ENCODE measurements around the gene PHACTR2.

Gene PHACTR2

DNA sequence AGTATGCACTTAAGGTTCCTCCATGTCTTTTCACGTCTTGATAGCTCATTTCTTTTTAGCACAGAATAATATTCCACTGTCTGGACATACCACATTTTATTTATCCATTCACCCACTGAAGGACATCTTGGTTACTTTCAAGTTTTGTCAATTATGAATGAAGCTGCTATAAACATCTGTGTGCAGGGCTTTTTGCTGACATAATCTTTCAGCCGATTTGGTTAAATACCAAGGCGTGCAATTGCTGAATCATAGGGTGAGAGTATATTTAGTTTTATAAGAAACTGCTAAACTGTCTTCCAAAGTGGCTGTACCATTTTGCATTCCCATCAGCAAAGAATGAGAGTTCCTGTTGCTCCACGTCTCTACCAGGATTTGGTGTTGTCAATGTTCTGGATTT, 44.9 kb upstream of the PHACTR2 start:
- Histone ChIP-seq H3K79me2 (ENCODE audit: low read length) (no peaks in the 10 kb centered on the region), H3K9ac (ENCODE audit: low read length) (no peak overlapping the region), H3K4me3 (ENCODE audit: low read length) (no peak overlapping the region), H3K9me3 (replicated peaks; ENCODE audit: insufficient read depth, low read length) (no peaks in the 10 kb centered on the region), H4K20me1 (ENCODE audit: insufficient read depth, low read length) (no peaks in the 10 kb centered on the region), H3F3A (ENCODE audit: insufficient read depth, low read length) (no peaks in the 10 kb centered on the region), H3K27me3 (replicated peaks; ENCODE audit: insufficient read depth, low read length) (no peaks in the 10 kb centered on the region), H2AFZ (ENCODE audit: low read length) (no peak overlapping the region), H3K36me3 (replicated peaks; ENCODE audit: insufficient read depth, low read length) (no peaks in the 10 kb centered on the region), H3K4me2 (ENCODE audit: low read depth, low read length) (no peak overlapping the region), H3K27ac (ENCODE audit: low read length) (no peak overlapping the region), H3K4me1 (ENCODE audit: low read length) (peaks cover 7% of the 10 kb centered on the region; the same call in 1 of the 2 replicates), H3K9me2 (replicated peaks; ENCODE audit: insufficient read depth, low read length) (no peaks in the 10 kb centered on the region)
- TF ChIP-seq, protein P1, sequence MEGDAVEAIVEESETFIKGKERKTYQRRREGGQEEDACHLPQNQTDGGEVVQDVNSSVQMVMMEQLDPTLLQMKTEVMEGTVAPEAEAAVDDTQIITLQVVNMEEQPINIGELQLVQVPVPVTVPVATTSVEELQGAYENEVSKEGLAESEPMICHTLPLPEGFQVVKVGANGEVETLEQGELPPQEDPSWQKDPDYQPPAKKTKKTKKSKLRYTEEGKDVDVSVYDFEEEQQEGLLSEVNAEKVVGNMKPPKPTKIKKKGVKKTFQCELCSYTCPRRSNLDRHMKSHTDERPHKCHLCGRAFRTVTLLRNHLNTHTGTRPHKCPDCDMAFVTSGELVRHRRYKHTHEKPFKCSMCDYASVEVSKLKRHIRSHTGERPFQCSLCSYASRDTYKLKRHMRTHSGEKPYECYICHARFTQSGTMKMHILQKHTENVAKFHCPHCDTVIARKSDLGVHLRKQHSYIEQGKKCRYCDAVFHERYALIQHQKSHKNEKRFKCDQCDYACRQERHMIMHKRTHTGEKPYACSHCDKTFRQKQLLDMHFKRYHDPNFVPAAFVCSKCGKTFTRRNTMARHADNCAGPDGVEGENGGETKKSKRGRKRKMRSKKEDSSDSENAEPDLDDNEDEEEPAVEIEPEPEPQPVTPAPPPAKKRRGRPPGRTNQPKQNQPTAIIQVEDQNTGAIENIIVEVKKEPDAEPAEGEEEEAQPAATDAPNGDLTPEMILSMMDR (IDR thresholded peaks at IDR 0.05; ENCODE audit: low read length), result no peak
- no peak for DNase-seq

DNA sequence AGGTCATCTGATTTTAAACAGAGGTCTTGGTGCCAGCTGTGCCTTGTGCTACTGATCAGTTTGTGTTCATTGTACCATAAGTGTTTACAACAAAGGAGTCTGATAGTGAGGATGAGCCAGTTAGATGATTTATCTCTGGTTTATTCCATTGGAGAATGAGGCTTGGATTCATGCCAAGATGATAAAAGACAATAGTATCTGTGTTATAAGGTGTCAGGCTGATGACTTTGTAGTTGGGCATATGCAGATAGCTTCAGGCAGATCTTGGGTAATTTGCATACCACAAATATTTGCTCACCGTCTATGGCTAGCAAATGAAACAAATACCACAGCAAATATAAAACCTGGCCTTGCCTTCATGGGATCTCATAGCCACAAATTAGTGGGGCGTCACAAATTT, 43.3 kb upstream of the PHACTR2 start:
- Histone ChIP-seq H3K4me2 (ENCODE audit: low read depth, low read length) (no peak overlapping the region), H3K79me2 (ENCODE audit: low read length) (no peaks in the 10 kb centered on the region), H3K9me2 (replicated peaks; ENCODE audit: insufficient read depth, low read length) (no peaks in the 10 kb centered on the region), H3K9ac (ENCODE audit: low read length) (no peak overlapping the region), H3K27ac (ENCODE audit: low read length) (no peak overlapping the region), H3K36me3 (replicated peaks; ENCODE audit: insufficient read depth, low read length) (no peaks in the 10 kb centered on the region), H3K9me3 (replicated peaks; ENCODE audit: insufficient read depth, low read length) (no peaks in the 10 kb centered on the region), H3K27me3 (replicated peaks; ENCODE audit: insufficient read depth, low read length) (no peaks in the 10 kb centered on the region), H4K20me1 (ENCODE audit: insufficient read depth, low read length) (no peaks in the 10 kb centered on the region), H3K4me1 (ENCODE audit: low read length) (peaks cover 7% of the 10 kb centered on the region; the same call in 1 of the 2 replicates), H3F3A (ENCODE audit: insufficient read depth, low read length) (no peaks in the 10 kb centered on the region), H3K4me3 (ENCODE audit: low read length) (no peak overlapping the region), H2AFZ (ENCODE audit: low read length) (no peak overlapping the region)
- no peak for TF ChIP-seq EZH2phosphoT487 (IDR thresholded peaks at IDR 0.05; ENCODE audit: low read length)
- TF ChIP-seq, protein P1 (IDR thresholded peaks at IDR 0.05; ENCODE audit: low read length), result no peak
- TF ChIP-seq EZH2 (optimal IDR thresholded peaks at IDR 0.05; ENCODE audit: low read depth, low read length), result no peak
- peak; percentile 56 for DNase-seq

DNA sequence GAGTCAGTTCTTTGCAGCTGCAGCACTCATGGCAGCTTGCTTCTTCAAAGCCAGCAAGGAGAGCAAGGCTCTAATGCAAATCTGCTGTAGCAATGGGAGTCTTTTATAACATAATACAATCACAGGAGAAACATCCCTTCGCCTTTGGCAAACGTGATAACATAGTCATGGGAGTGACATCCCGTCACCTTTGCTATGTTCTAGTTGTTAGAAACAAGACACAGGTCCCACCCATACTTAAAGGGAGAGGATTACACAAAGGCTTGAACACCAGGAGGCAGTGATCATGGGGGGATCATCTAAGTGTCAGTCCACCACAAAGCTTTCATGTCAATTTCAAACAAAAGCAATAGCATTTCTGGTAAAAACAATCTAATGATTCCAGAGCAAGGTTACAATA, 40.1 kb upstream of the PHACTR2 start:
- Histone ChIP-seq H3K4me2 (ENCODE audit: low read depth, low read length) (no peak overlapping the region), H3F3A (ENCODE audit: insufficient read depth, low read length) (no peaks in the 10 kb centered on the region), H3K27ac (ENCODE audit: low read length) (no peak overlapping the region), H3K9me2 (replicated peaks; ENCODE audit: insufficient read depth, low read length) (no peaks in the 10 kb centered on the region), H3K4me3 (ENCODE audit: low read length) (no peak overlapping the region), H3K9me3 (replicated peaks; ENCODE audit: insufficient read depth, low read length) (no peaks in the 10 kb centered on the region), H3K79me2 (ENCODE audit: low read length) (no peaks in the 10 kb centered on the region), H3K4me1 (ENCODE audit: low read length) (peaks cover 7% of the 10 kb centered on the region; the same call in 1 of the 2 replicates), H4K20me1 (ENCODE audit: insufficient read depth, low read length) (no peaks in the 10 kb centered on the region), H3K36me3 (replicated peaks; ENCODE audit: insufficient read depth, low read length) (no peaks in the 10 kb centered on the region), H3K27me3 (replicated peaks; ENCODE audit: insufficient read depth, low read length) (no peaks in the 10 kb centered on the region), H2AFZ (ENCODE audit: low read length) (no peak overlapping the region), H3K9ac (ENCODE audit: low read length) (no peak overlapping the region)
- no peak for DNase-seq
- TF ChIP-seq, protein P1 (IDR thresholded peaks at IDR 0.05; ENCODE audit: low read length), result no peak
- no peak for TF ChIP-seq EZH2 (optimal IDR thresholded peaks at IDR 0.05; ENCODE audit: low read depth, low read length)
- no peak for TF ChIP-seq EZH2phosphoT487 (IDR thresholded peaks at IDR 0.05; ENCODE audit: low read length)

All from MM.1S (cell line).